ENCODE results near the gene GPRC5C.
"Not testable (repeated sequence)": the region's sequence is repeated elsewhere in the genome, so short reads cannot be mapped to it uniquely, and the experiment has no call there.

The GPRC5C gene

GRCh38 chr17:74477411-74477810, 45.5 kb downstream of the GPRC5C start:
- DNase-seq = no peak

GRCh38 chr17:74478420-74479100, 46.7 kb downstream of the GPRC5C start:
- DNase-seq = no peak

- DNase-seq = no peak
These were observed 48.4 kb downstream of the GPRC5C start for GRCh38 chr17:74480290-74480689.

- DNase-seq = no peak
These were observed 49.7 kb downstream of the GPRC5C start for GRCh38 chr17:74481621-74482020.

DNA sequence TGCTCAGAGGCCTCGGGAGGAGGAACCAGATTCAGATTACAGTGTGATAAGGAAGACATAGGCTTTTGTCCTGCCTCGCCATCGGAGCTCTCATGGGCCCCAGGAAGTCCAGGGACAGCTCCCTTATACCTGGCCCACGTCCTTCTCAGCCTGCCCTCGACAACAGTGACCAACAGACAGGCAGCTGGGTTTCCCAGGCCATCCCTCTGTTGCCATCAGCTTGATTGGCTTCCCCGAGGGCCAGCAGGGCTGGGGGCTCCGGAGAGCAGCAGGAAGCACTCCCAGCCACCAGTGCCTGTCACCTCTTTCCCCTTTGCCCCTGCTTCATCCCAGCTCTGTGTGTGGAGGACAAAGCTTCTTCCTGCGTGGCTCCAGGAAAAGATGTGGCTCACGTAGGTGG, 52.2 kb downstream of the GPRC5C start:
- DNase-seq = no peak

- no peak for DNase-seq
These were observed 53.3 kb downstream of the GPRC5C start for GRCh38 chr17:74485022-74485743.

- no peak for DNase-seq
These were observed 54.0 kb downstream of the GPRC5C start for GRCh38 chr17:74485841-74486240.

DNA sequence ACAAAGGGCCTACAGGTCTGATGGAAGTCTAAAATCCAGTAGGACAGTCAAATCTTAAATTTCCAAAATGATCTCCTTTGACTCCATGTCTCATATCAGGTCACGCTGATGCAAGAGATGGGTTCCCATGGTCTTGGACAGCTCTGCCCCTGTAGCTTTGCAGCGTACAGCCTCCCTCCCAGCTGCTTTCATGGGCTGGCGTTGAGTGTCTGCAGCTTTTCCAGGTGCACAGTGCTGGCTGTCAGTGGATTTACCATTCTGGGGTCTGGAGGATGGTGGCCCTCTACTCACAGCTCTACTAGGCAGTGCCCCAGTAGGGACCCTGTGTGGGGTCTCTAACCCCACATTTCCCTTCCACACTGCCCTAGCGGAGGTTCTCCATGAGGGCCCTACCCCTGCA, 56.4 kb downstream of the GPRC5C start:
- DNase-seq = not testable (repeated sequence)

- DNase-seq = no peak
These were observed 58.8 kb downstream of the GPRC5C start for GRCh38 chr17:74490716-74491115.

DNA sequence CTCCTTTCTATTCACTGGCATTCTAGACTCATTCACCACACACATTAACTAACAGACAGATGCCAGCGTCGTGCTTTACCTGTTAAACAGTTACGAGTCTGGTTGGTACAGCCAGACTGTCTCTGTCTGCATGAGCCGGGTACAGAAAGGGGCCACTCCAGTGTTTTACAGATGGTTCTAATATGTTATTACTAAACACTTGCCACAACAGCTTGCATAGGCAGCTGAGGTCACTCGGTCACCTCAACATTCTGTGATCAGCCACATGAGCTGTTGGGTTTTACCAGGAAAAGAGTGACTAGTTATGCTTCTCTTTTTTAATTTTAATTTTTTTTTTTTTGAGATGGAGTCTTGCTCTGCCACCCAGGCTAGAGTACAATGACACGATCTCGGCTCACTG, 59.7 kb downstream of the GPRC5C start:
- DNase-seq = no peak

GRCh38 chr17:74493331-74493833, 61.5 kb downstream of the GPRC5C start:
- DNase-seq = peak; percentile 43
